Heart right ventricle (tissue), 16 donors: ENCODE data around the gene CRYBB1. TPM values are rescaled to one million over a fixed set of nuclear protein-coding genes. Genes with fewer than 3 reads are reported as not detected.
A peak's percentile ranks its signal among the peaks of the same experiment; 100 is the strongest.

Experiments
- ATAC-seq, 8 donors: fragments of 200-7000 bp; cut with Tn5 transposase; one replicate each; pipeline ENCODE4 v1.9.1; 2020; ENCODE audit warnings: mild to moderate bottlenecking in 8 of 8, moderate library complexity in 8 of 8, moderate number of reproducible peaks in 1 of 8
- DNase-seq, 2 donors: peaks; one replicate each; pipeline ENCODE4 v3.0.0-alpha.2; 2020
- H3K27ac ChIP-seq, 10 donors: fragments of 200-600 bp; sonication (generic) in 2 of 10; one replicate each; pipeline versions ENCODE4 v1.5.0 to v1.8.0; 2020 to 2022; ENCODE audit warnings: mild to moderate bottlenecking in 3 of 10
- H3K27me3 ChIP-seq, 7 donors: fragments of 200-600 bp; one replicate each; pipeline ENCODE4 v1.8.0; 2021 to 2022; ENCODE audit warnings: mild to moderate bottlenecking in 2 of 7
- H3K36me3 ChIP-seq, 9 donors: fragments of 200-600 bp; sonication (generic) in 1 of 9; one replicate each; pipeline versions ENCODE4 v1.5.0 to v1.8.0; 2020 to 2022; ENCODE audit warnings: mild to moderate bottlenecking in 2 of 9
- H3K4me1 ChIP-seq, 9 donors: fragments of 200-600 bp; sonication (generic) in 1 of 9; one replicate each; pipeline versions ENCODE4 v1.5.0 to v1.8.0; 2020 to 2022; ENCODE audit warnings: mild to moderate bottlenecking in 4 of 9
- H3K4me3 ChIP-seq, 10 donors: fragments of 200-600 bp; sonication (generic) in 2 of 10; one replicate each; pipeline versions ENCODE4 v1.5.0 to v1.8.0; 2020 to 2022; ENCODE audit warnings: mild to moderate bottlenecking in 7 of 10, moderate library complexity in 2 of 10
- H3K9me3 ChIP-seq, 11 donors: fragments of 200-600 bp in 10 of 11; sonication (generic) in 2 of 11; one replicate each; pipeline versions ENCODE4 v1.5.0 to v1.8.0; 2013 to 2022; ENCODE audit warnings: mild to moderate bottlenecking in 2 of 11, control low read depth in 1 of 11, moderate library complexity in 1 of 11
- CTCF ChIP-seq, 9 donors: fragments of 200-600 bp; sonication (generic) in 2 of 9; IDR thresholded peaks; one replicate each; pipeline versions ENCODE4 v1.5.0 to v1.8.0; 2021 to 2022; ENCODE audit warnings: antibody characterized with exemption in 9 of 9, mild to moderate bottlenecking in 5 of 9, moderate library complexity in 1 of 9
- WGBS, 2 donors: extraction: QIAGEN DNeasy Blood & Tissue Kit; methylation state at CpG; one replicate each; pipeline ENCODE4 v1.1.7; 2013; ENCODE audit warnings: inconsistent platforms in 1 of 2; 5-methylcytosine and 5-hydroxymethylcytosine counted together
- intact Hi-C, 10 donors: fragments of 100-400 bp; cut with DNase I; formaldehyde crosslinking; loops; one replicate each; pipeline versions ENCODE4 v1.11.1 to v1.14.2; 2022
- polyA plus RNA-seq, 2 donors: library from polyadenylated mRNA; stranded (reverse); fragments of 200-250 nt; gene quantifications; one replicate each; pipeline ENCODE4 v1.2.3, GENCODE V29; 2013
- total RNA-seq, 10 donors: library from RNA; stranded (reverse); fragmentation: NEBNext Ultra II Directional in 3 of 10; extraction: Animal tissue kit (Norgen Biotek cat#: 25700) in 3 of 10; gene quantifications; one replicate each; pipeline versions ENCODE4 v1.2.1 to v1.2.4, GENCODE V29; 2021 to 2023
- donor health status: Arrhythmogenic right ventricular cardiomyopathy.
- donor health status: ischemic (EF 13 %, LVEDD 7.1; RV severe dilation, severe dysfunction).
- donor health status: healthy with polysubstance abuse.
- donor health status: DM: no; HTN: yes; CAD: no.
- donor health status: DM: no; HTN: no; CAD: no.
- donor health status: ischemic (EF 25% LVEDD 6.9; RV normal size, moderate dysfunction).
- donor health status: ischemic (EF 25% LVEDD 5.7; RV mildly dilated, moderate dysfunction).
- donor health status: healthy.
- donor health status: DM: yes; HTN: yes; CAD: no.
- donor health status: Ischemic cardiomyopathy.
- donor health status: ischemic (EF 35%, LVEDD 5.7; RV mildly dilated, moderate dysfunction).
- donor health status: nonischemic (EF 11% LVEDD 7.7; RV severe dilation, severe dysfunction).
- donor health status: DM: yes; HTN: yes; CAD: no.
- donor health status: PGD.
- donor health status: ischemic (EF 29% LVEDD 5.4; RV normal size, mild dysfunction).
- donor health status: nonischemic (EF 23%, LVEDD 6.1; RV moderate dilation, normal function).

The CRYBB1 gene
- total and polyA plus RNA-seq, 12 donors, result 0.24 to 2.5 (median 0.56) TPM; not detected in 3

- DNase-seq (no peak), ATAC-seq (no peak)
- peak overlapping the region in 6 of 10 donors; percentile 7 to 69 (median 56) for H3K27ac ChIP-seq
- no peak overlapping the region for H3K4me3 ChIP-seq
- H3K9me3 ChIP-seq, result no peaks in the 10 kb centered on the region
- H3K4me1 ChIP-seq, result peaks cover 7 to 74% (median 51%) of the 10 kb centered on the region in 9 donors
- no peak for TF ChIP-seq CTCF (IDR thresholded peaks at IDR 0.05)
- no peaks in the 10 kb centered on the region for H3K36me3 ChIP-seq
- WGBS, 2 donors, result 77 to 82% methylated on average over 6 of the region's 6 CpGs
- H3K27me3 ChIP-seq, result no peaks in the 10 kb centered on the region
- intact Hi-C loops, result loop anchor here in 1 of 10 donors (5.0 kb wide), 1 partner anchor 32 kb away; no protein-coding TSS in a partner anchor
Observed at GRCh38 chr22:26554956-26555355, 62.9 kb downstream of the CRYBB1 start.

GRCh38 chr22:26553056-26553752 is 64.6 kb downstream of the CRYBB1 start:
- Histone ChIP-seq H3K27ac (peak overlapping the region in 1 of 10 donors; percentile 31), H3K27me3 (no peaks in the 10 kb centered on the region), H3K4me3 (no peak overlapping the region), H3K9me3 (no peaks in the 10 kb centered on the region), H3K36me3 (no peaks in the 10 kb centered on the region), H3K4me1 (peaks cover 7 to 74% (median 59%) of the 10 kb centered on the region in 9 donors)
- 58 to 66% methylated on average over 7 of the region's 7 CpGs for WGBS, 2 donors
- no peak for TF ChIP-seq CTCF (IDR thresholded peaks at IDR 0.05)
- no peak for DNase-seq
- intact Hi-C loops, result loop anchor here in 1 of 10 donors (5.0 kb wide), 1 partner anchor 34 kb away; no protein-coding TSS in a partner anchor
- ATAC-seq, result no peak

GRCh38 chr22:26552466-26552865 is 65.4 kb downstream of the CRYBB1 start:
- no peak for TF ChIP-seq CTCF (IDR thresholded peaks at IDR 0.05)
- H3K36me3 ChIP-seq, result no peaks in the 10 kb centered on the region
- 58 to 82% methylated on average over 9 to 10 of the region's 10 CpGs for WGBS, 2 donors
- DNase-seq (no peak), ATAC-seq (no peak)
- H3K4me1 ChIP-seq, result peaks cover 7 to 75% (median 59%) of the 10 kb centered on the region in 9 donors
- no peaks in the 10 kb centered on the region for H3K27me3 ChIP-seq
- H3K4me3 ChIP-seq, result no peak overlapping the region
- H3K27ac ChIP-seq, result no peak overlapping the region
- intact Hi-C loops, result loop anchor here in 1 of 10 donors (5.0 kb wide), 1 partner anchor 35 kb away; no protein-coding TSS in a partner anchor
- H3K9me3 ChIP-seq, result no peaks in the 10 kb centered on the region

- no peak overlapping the region for H3K4me3 ChIP-seq
- no peak for DNase-seq
- H3K4me1 ChIP-seq, result peaks cover 10 to 78% (median 66%) of the 10 kb centered on the region in 9 donors
- ATAC-seq, result no peak
- peak overlapping the region in 5 of 10 donors; percentile 80 to 88 (median 83) for H3K27ac ChIP-seq
- peaks cover 0 to 8% (median 0%) of the 10 kb centered on the region in 9 donors for H3K36me3 ChIP-seq
- intact Hi-C loops, result loop anchor here in 1 of 10 donors (5.0 kb wide), 1 partner anchor 36 kb away; no protein-coding TSS in a partner anchor
- WGBS, 2 donors, result 89 to 98% methylated on average over 2 of the region's 2 CpGs
- H3K27me3 ChIP-seq, result no peaks in the 10 kb centered on the region
- TF ChIP-seq CTCF (IDR thresholded peaks at IDR 0.05), result no peak
- H3K9me3 ChIP-seq, result no peaks in the 10 kb centered on the region
Observed at GRCh38 chr22:26551568-26551967, 66.3 kb downstream of the CRYBB1 start.
